Neural cell (in vitro differentiated cells): ENCODE data around the gene DHRS3.

Source experiments
- CTCF ChIP-seq: fragments of 450-650 bp; IDR thresholded peaks from 2 replicates; pipeline ENCODE4 v1.5.1; 2014; ENCODE audit warnings: antibody characterized with exemption, mild to moderate bottlenecking, moderate library complexity; ENCODE audit not compliant: poor library complexity, severe bottlenecking
- MXI1 ChIP-seq: fragments of 450-650 bp; conservative IDR thresholded peaks from 2 replicates; pipeline ENCODE4 v1.6.1; 2014; ENCODE audit warnings: antibody characterized with exemption, mild to moderate bottlenecking; ENCODE audit not compliant: poor library complexity, severe bottlenecking

- TF ChIP-seq CTCF: no peak
- TF ChIP-seq MXI1: no peak
Measured at GRCh38 chr1:12649971-12650421, 32.0 kb upstream of the DHRS3 start.
